PC-3 (cell line): ENCODE measurements around the gene RTP5. TPM values are rescaled to one million over a fixed set of nuclear protein-coding genes. Genes with fewer than 3 reads are reported as not detected.

Experiments
- ATAC-seq: fragments of 200-7000 bp; cut with Tn5 transposase; 2 replicates; pipeline ENCODE4 v1.9.1; 2020; ENCODE audit warnings: mild to moderate bottlenecking, moderate library complexity
- BruUV-seq: library from RNA; stranded (reverse); fragments of 400-500 nt; replicated peaks from 2 replicates; lab custom pipeline; 2021; lab: Mats Ljungman, UMichigan
- CTCF ChIA-PET: fragments of 300-600 bp; sonication (Branson Sonifier 250); formaldehyde crosslinking; loops from one replicate; lab custom pipeline; 2022; ENCODE audit warnings: antibody characterized with exemption; lab: Charles Lee
- POLR2A ChIA-PET: fragments of 300-600 bp; sonication (Branson Sonifier 250); formaldehyde crosslinking; loops from one replicate; lab custom pipeline; 2022; ENCODE audit warnings: antibody characterized with exemption; ENCODE audit not compliant: unreplicated experiment; lab: Charles Lee
- DNase-seq: peaks from one replicate; pipeline ENCODE4 v3.0.0-alpha.2; 2015
- H2AFZ ChIP-seq: fragments of 300-600 bp; sonication (generic); 2 replicates; pipeline ENCODE4 v1.6.0; 2016; ENCODE audit warnings: antibody characterized with exemption, low read length
- H3F3A ChIP-seq: fragments of 300-600 bp; sonication (generic); one replicate; pipeline ENCODE4 v1.6.0; 2017; ENCODE audit warnings: antibody characterized with exemption, low read length, control low read depth, mild to moderate bottlenecking; ENCODE audit not compliant: unreplicated experiment
- H3K27ac ChIP-seq: fragments of 300-600 bp; sonication (generic); 2 replicates; pipeline ENCODE4 v1.5.1; 2016; ENCODE audit warnings: mild to moderate bottlenecking, low read length
- H3K27me3 ChIP-seq: fragments of 300-600 bp; sonication (generic); 2 replicates; pipeline ENCODE4 v1.6.1; 2016; ENCODE audit warnings: low read length, mixed read lengths
- H3K36me3 ChIP-seq: fragments of 300-600 bp; sonication (generic); 2 replicates; pipeline ENCODE4 v1.6.1; 2016; ENCODE audit warnings: low read depth, mixed run types, low read length, mixed read lengths
- H3K4me1 ChIP-seq: fragments of 300-600 bp; sonication (generic); 2 replicates; pipeline ENCODE4 v1.5.1; 2016; ENCODE audit warnings: low read length; ENCODE audit not compliant: insufficient read depth
- H3K4me2 ChIP-seq: fragments of 300-600 bp; sonication (generic); 2 replicates; pipeline ENCODE4 v1.6.0; 2016; ENCODE audit warnings: low read length
- H3K4me3 ChIP-seq: fragments of 300-600 bp; sonication (generic); 2 replicates; pipeline ENCODE4 v1.5.1; 2016; ENCODE audit warnings: mild to moderate bottlenecking, low read length, mixed read lengths
- H3K79me2 ChIP-seq: fragments of 300-600 bp; sonication (generic); 2 replicates; pipeline ENCODE4 v1.6.1; 2017; ENCODE audit warnings: low read length, mixed read lengths
- H3K9ac ChIP-seq: fragments of 300-600 bp; sonication (generic); 2 replicates; pipeline ENCODE4 v1.6.0; 2016; ENCODE audit warnings: mild to moderate bottlenecking, low read length
- H3K9me2 ChIP-seq: fragments of 300-600 bp; sonication (generic); replicated peaks from 2 replicates; pipeline ENCODE4 v1.6.1; 2016; ENCODE audit warnings: mixed run types, low read length, mixed read lengths
- H3K9me3 ChIP-seq: fragments of 300-600 bp; sonication (generic); 2 replicates; pipeline ENCODE4 v1.6.1; 2016; ENCODE audit warnings: low read length, mixed read lengths
- H4K20me1 ChIP-seq: fragments of 300-600 bp; sonication (generic); 2 replicates; pipeline ENCODE4 v1.6.1; 2016; ENCODE audit warnings: low read length, mixed read lengths
- CTCF ChIP-seq: fragments of 300-600 bp; sonication (generic); conservative IDR thresholded peaks from 2 replicates; pipeline ENCODE4 v1.5.1; 2017; ENCODE audit warnings: antibody characterized with exemption, low read depth, mild to moderate bottlenecking, low read length
- EZH2 ChIP-seq: fragments of 300-600 bp; sonication (generic); IDR thresholded peaks from one replicate; pipeline ENCODE4 v1.6.1; 2017; ENCODE audit warnings: antibody characterized with exemption, mild to moderate bottlenecking, low read length; ENCODE audit not compliant: unreplicated experiment
- EZH2phosphoT487 ChIP-seq: fragments of 300-600 bp; sonication (generic); IDR thresholded peaks from 2 replicates; pipeline ENCODE4 v1.6.1; 2018; ENCODE audit warnings: mild to moderate bottlenecking, antibody characterized with exemption, low read length, borderline replicate concordance
- intact Hi-C: fragments of 100-400 bp; cut with micrococcal nuclease; formaldehyde crosslinking; loops from 2 replicates; pipeline ENCODE4 v1.9.0; 2023
- total RNA-seq: library from RNA; depleted of rRNA; stranded (reverse); fragments of >200 nt; gene quantifications from 2 replicates; pipeline ENCODE4 v1.2.3, GENCODE V29; 2014

The RTP5 gene
- total RNA-seq, 1 experiment from 2014 or later = not detected

- ChIA-PET POLR2A (no interaction called here), CTCF (no interaction called here)
- peak overlapping the region; percentile 64 for H3K4me3 ChIP-seq
- no peaks in the 10 kb centered on the region for H3K79me2 ChIP-seq
- intact Hi-C loops = no loop called here
- H3F3A ChIP-seq = no peaks in the 10 kb centered on the region
- DNase-seq (peak; percentile 69), ATAC-seq (peak; percentile 95)
- H3K9me2 ChIP-seq = no peaks in the 10 kb centered on the region
- BruUV-seq = no TSS peak
- no peaks in the 10 kb centered on the region for H3K27me3 ChIP-seq
- no peaks in the 10 kb centered on the region for H3K36me3 ChIP-seq
- H3K27ac ChIP-seq = no peak overlapping the region
- peak overlapping the region; percentile 37 for H3K9ac ChIP-seq
- no peaks in the 10 kb centered on the region for H3K4me1 ChIP-seq
- H3K9me3 ChIP-seq = no peaks in the 10 kb centered on the region
- peak overlapping the region; percentile 82 for H3K4me2 ChIP-seq
- peak overlapping the region; percentile 78 for H2AFZ ChIP-seq
- TF ChIP-seq EZH2 (no peak), EZH2phosphoT487 (peak; percentile 57; the same call in 1 of the 2 replicates), CTCF (no peak; the same call in 1 of the 2 replicates)
- H4K20me1 ChIP-seq = no peaks in the 10 kb centered on the region
Observed at GRCh38 chr2:241844066-241844728, 25.3 kb upstream of the RTP5 start.

- H3K27ac ChIP-seq = no peak overlapping the region
- no peak for TF ChIP-seq EZH2
- no peak for TF ChIP-seq CTCF
- TF ChIP-seq EZH2phosphoT487 = no peak
- DNase-seq (no peak), ATAC-seq (no peak)
- H3K9me2 ChIP-seq = no peaks in the 10 kb centered on the region
- no peaks in the 10 kb centered on the region for H3K27me3 ChIP-seq
- no peaks in the 10 kb centered on the region for H3K79me2 ChIP-seq
- H3F3A ChIP-seq = no peaks in the 10 kb centered on the region
- no TSS peak for BruUV-seq
- POLR2A ChIA-PET = no interaction called here
- peak overlapping the region; percentile 64; the same call in 1 of the 2 replicates for H3K4me3 ChIP-seq
- peak overlapping the region; percentile 82 for H3K4me2 ChIP-seq
- peak overlapping the region; percentile 78 for H2AFZ ChIP-seq
- no peaks in the 10 kb centered on the region for H3K9me3 ChIP-seq
- intact Hi-C loops = no loop called here
- CTCF ChIA-PET = interaction anchor here (0.6 kb wide), 1 partner anchor 10 kb away, joined by 4 read pairs; no protein-coding TSS in a partner anchor
- H3K9ac ChIP-seq = peak overlapping the region; percentile 37; the same call in 1 of the 2 replicates
- no peaks in the 10 kb centered on the region for H3K36me3 ChIP-seq
- no peaks in the 10 kb centered on the region for H3K4me1 ChIP-seq
- no peaks in the 10 kb centered on the region for H4K20me1 ChIP-seq
Observed at GRCh38 chr2:241844831-241845578, 24.5 kb upstream of the RTP5 start.
